ENCODE results near the gene FAM210B. TPM values are rescaled to one million over a fixed set of nuclear protein-coding genes. Genes with fewer than 3 reads are reported as not detected.
"Not testable (repeated sequence)": the region's sequence is repeated elsewhere in the genome, so short reads cannot be mapped to it uniquely, and the experiment has no call there.

The FAM210B gene
- polyA plus RNA-seq, 1 experiment = 40.7 TPM

DNA sequence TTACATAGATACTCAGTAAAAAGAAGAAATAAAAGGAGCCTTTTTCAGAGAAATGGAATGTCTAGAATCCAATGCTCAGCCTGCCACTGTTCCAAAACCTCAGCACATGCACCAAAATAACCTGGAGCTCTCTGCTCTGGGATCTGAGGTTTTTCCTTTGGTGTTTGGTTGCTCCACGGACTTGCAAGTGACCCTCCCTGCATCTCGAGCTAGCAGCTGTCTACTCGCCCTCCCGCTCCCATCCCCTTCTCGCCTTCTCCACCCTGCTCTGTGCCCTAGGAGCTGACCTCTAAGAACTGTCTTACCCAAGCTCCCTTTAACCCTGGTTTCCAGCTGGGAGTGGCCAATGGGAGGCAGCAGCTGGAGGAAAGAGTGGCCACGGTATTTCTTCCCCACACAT lies 35.1 kb upstream of the FAM210B start:
- TF ChIP-seq, protein P1, sequence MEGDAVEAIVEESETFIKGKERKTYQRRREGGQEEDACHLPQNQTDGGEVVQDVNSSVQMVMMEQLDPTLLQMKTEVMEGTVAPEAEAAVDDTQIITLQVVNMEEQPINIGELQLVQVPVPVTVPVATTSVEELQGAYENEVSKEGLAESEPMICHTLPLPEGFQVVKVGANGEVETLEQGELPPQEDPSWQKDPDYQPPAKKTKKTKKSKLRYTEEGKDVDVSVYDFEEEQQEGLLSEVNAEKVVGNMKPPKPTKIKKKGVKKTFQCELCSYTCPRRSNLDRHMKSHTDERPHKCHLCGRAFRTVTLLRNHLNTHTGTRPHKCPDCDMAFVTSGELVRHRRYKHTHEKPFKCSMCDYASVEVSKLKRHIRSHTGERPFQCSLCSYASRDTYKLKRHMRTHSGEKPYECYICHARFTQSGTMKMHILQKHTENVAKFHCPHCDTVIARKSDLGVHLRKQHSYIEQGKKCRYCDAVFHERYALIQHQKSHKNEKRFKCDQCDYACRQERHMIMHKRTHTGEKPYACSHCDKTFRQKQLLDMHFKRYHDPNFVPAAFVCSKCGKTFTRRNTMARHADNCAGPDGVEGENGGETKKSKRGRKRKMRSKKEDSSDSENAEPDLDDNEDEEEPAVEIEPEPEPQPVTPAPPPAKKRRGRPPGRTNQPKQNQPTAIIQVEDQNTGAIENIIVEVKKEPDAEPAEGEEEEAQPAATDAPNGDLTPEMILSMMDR (IDR thresholded peaks at IDR 0.05; ENCODE audit: insufficient read depth, low read depth, low read length) = no peak
- Histone ChIP-seq H3K4me3 (ENCODE audit: low read depth, low read length) (no peak overlapping the region), H3K27me3 (ENCODE audit: control insufficient read depth, insufficient read depth, low read length) (no peaks in the 10 kb centered on the region), H3K36me3 (ENCODE audit: control insufficient read depth, insufficient read depth, low read length) (no peaks in the 10 kb centered on the region)
- no peak for DNase-seq (ENCODE audit: low read depth)
- POLR2A ChIA-PET = no interaction called here
- CTCF ChIA-PET = no interaction called here

DNA sequence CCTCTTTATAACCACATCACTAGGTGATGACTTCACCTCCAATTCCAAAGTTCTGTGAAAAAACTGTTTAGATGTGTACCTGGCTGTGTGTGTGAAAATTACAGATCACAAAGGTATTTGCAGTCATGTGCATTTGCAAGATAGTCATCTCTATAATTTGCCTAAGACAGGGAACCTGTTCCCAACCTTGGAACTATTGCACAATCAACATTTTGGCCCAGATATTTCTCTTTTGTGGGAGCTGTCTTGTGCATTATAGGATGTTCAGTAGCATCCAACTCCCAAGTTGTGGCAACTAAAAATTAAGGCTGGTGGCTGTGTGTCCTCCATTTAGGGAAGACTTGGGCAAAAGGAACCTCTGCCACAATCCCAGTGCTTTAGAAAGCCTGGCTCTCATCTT lies 34.0 kb upstream of the FAM210B start:
- ChIA-PET POLR2A (no interaction called here), CTCF (interaction anchor here (0.7 kb wide), 1 partner anchor 19 kb away, joined by 3 read pairs; no protein-coding TSS in a partner anchor)
- no peak for DNase-seq (ENCODE audit: low read depth)
- H3K4me3 ChIP-seq (ENCODE audit: low read depth, low read length) = no peak overlapping the region
- TF ChIP-seq, protein P1 (IDR thresholded peaks at IDR 0.05; ENCODE audit: insufficient read depth, low read depth, low read length) = no peak
- no peaks in the 10 kb centered on the region for H3K36me3 ChIP-seq (ENCODE audit: control insufficient read depth, insufficient read depth, low read length)
- no peaks in the 10 kb centered on the region for H3K27me3 ChIP-seq (ENCODE audit: control insufficient read depth, insufficient read depth, low read length)

DNA sequence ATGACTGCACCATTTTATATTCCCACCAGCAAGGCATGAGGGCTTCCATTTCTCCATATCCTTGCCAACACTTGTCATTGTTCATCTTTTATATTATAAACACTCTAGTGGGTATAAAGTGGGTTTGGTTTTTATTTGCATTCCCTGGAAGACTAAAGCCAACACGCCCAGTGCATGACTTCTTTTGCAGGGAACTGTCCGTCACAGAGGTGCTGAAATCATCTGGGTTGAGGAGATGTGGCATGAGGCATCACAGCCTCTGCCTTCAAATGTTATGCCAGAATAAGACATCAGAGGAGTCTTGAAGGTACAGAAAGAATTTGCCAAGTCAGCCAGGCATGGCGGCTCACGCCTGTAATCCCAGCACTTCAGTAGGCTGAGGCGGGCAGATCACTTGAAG lies 29.9 kb upstream of the FAM210B start:
- no peaks in the 10 kb centered on the region for H3K36me3 ChIP-seq (ENCODE audit: control insufficient read depth, insufficient read depth, low read length)
- POLR2A ChIA-PET = no interaction called here
- DNase-seq (ENCODE audit: low read depth) = no peak
- CTCF ChIA-PET = no interaction called here
- H3K27me3 ChIP-seq (ENCODE audit: control insufficient read depth, insufficient read depth, low read length) = no peaks in the 10 kb centered on the region
- H3K4me3 ChIP-seq (ENCODE audit: low read depth, low read length) = no peak overlapping the region
- TF ChIP-seq, protein P1 (IDR thresholded peaks at IDR 0.05; ENCODE audit: insufficient read depth, low read depth, low read length) = no peak

GRCh38 chr20:56336709-56337108 lies 22.1 kb upstream of the FAM210B start:
- H3K4me3 ChIP-seq (ENCODE audit: low read depth, low read length); DNase-seq (ENCODE audit: low read depth); CTCF ChIA-PET; POLR2A ChIA-PET; H3K36me3 ChIP-seq (ENCODE audit: control insufficient read depth, insufficient read depth, low read length); H3K27me3 ChIP-seq (ENCODE audit: control insufficient read depth, insufficient read depth, low read length): not testable (repeated sequence)

GRCh38 chr20:56342783-56343182 lies 16.0 kb upstream of the FAM210B start:
- Histone ChIP-seq H3K4me3 (ENCODE audit: low read depth, low read length) (no peak overlapping the region), H3K36me3 (ENCODE audit: control insufficient read depth, insufficient read depth, low read length) (no peaks in the 10 kb centered on the region), H3K27me3 (ENCODE audit: control insufficient read depth, insufficient read depth, low read length) (peaks cover 7% of the 10 kb centered on the region; the same call in 1 of the 2 replicates)
- ChIA-PET POLR2A (no interaction called here), CTCF (interaction anchor here (0.9 to 3.2 kb wide), 7 partner anchors 10 to 1663 kb away, joined by 3 to 20 read pairs (median 7); partner anchors contain the start of gene MC3R)
- TF ChIP-seq, protein P1 (IDR thresholded peaks at IDR 0.05; ENCODE audit: insufficient read depth, low read depth, low read length) = no peak
- DNase-seq (ENCODE audit: low read depth) = no peak

GRCh38 chr20:56343861-56344381 lies 14.9 kb upstream of the FAM210B start:
- CTCF ChIA-PET = interaction anchor here (0.6 to 3.2 kb wide), 22 partner anchors 8 to 1696 kb away, joined by 3 to 20 read pairs (median 4); partner anchors contain the start of gene MC3R
- POLR2A ChIA-PET = no interaction called here
- Histone ChIP-seq H3K27me3 (ENCODE audit: control insufficient read depth, insufficient read depth, low read length) (peaks cover 7% of the 10 kb centered on the region; the same call in 1 of the 2 replicates), H3K36me3 (ENCODE audit: control insufficient read depth, insufficient read depth, low read length) (no peaks in the 10 kb centered on the region), H3K4me3 (ENCODE audit: low read depth, low read length) (0 out of 2 replicates have a peak overlapping the region, but pooled peaks have one; percentile 0)
- TF ChIP-seq, protein P1 (IDR thresholded peaks at IDR 0.05; ENCODE audit: insufficient read depth, low read depth, low read length) = peak; percentile 78
- DNase-seq (ENCODE audit: low read depth) = no peak
